Kidney capillary endothelial cell (primary cell): ENCODE measurements around the gene FLCN.

Source experiments
- DNase-seq: peaks from one replicate; pipeline ENCODE4 v3.0.0-alpha.2; 2018; ENCODE audit warnings: low spot score

FLCN gene

DNA sequence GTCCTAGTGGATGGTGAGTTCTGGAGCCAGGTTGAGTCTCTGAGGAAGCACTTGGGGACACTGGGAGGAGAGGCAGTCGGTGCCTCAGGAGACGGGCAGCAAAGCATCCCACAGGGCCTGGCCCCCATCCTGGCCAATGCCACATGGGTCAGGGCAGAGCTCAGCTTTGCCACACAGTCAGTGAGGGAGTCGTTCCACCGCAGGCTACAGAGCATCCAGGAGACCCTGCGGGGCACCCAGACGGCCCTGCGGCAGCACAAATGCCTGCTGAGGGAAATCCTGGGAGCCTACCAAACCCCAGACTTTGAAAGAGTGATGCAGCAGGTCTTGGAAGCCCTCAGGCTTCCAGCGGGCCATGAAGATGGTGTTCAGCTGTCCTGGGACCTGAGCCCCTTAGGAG is 70.5 kb downstream of the FLCN start:
- no peak for DNase-seq

- DNase-seq, result no peak
These were observed 71.2 kb downstream of the FLCN start for GRCh38 chr17:17165666-17166308.

- no peak for DNase-seq
These were observed 72.3 kb downstream of the FLCN start for GRCh38 chr17:17164676-17165075.

DNA sequence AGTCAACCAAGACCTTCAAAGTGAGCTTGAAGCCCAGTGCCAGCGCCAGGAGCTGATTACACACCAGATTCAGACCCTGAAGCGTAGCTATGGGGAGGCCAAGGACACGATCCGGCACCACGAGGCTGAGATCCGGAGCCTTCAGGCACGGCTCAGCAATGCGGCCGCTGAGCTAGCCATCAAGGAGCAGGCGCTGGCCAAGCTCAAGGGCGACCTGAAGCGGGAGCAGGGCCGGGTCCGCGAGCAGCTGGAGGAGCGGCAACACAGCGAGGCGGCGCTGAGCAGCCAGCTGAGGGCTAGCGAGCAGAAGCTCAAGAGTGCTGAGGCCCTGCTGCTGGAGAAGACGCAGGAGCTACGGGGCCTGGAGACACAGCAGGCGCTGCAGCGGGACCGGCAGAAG is 72.8 kb downstream of the FLCN start:
- DNase-seq, result no peak
